Vagina (tissue), 2 donors: ENCODE data around the gene PTK6.

Experiments used
- POLR2A ChIP-seq, 2 donors: fragments of 450-650 bp; IDR thresholded peaks; one replicate each; pipeline ENCODE4 v1.6.1; 2017; ENCODE audit warnings: antibody characterized with exemption in 2 of 2, mild to moderate bottlenecking in 2 of 2, moderate library complexity in 2 of 2
- POLR2AphosphoS5 ChIP-seq, 2 donors: sonication (generic); formaldehyde crosslinking; IDR thresholded peaks; one replicate each; pipeline ENCODE4 v1.9.0; 2017; ENCODE audit warnings: antibody characterized with exemption in 2 of 2, mild to moderate bottlenecking in 2 of 2, low read depth in 1 of 2; ENCODE audit not compliant: insufficient read depth in 1 of 2
- TF ChIP-seq, protein P1 (sequence below), 3 experiments: fragments of 450-650 bp in 2 of 3; fragments of 200-600 bp in 1 of 3; sonication (generic) in 1 of 3; IDR thresholded peaks; one replicate each; pipeline ENCODE4 v1.5.1; 2017 to 2019; ENCODE audit warnings: antibody characterized with exemption in 3 of 3, mild to moderate bottlenecking in 2 of 3, moderate library complexity in 2 of 3

DNA sequence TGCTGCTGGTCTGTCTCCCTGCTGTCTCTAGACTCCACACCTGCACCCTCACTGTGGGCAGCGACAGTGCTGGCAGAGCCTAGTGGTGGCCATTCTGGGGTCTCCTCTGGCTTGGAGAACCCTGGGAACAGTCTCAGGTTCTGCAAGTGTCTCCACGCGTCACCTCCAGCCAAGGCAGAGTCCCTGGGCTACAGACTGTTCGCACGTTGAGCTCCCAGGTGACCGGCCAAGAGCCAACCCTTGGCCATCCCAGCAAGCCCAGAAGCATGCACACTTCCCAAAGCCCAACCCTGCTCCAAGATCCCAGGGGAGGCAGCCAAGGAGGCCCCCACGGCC is 43.1 kb downstream of the PTK6 start:
- TF ChIP-seq, protein P1, sequence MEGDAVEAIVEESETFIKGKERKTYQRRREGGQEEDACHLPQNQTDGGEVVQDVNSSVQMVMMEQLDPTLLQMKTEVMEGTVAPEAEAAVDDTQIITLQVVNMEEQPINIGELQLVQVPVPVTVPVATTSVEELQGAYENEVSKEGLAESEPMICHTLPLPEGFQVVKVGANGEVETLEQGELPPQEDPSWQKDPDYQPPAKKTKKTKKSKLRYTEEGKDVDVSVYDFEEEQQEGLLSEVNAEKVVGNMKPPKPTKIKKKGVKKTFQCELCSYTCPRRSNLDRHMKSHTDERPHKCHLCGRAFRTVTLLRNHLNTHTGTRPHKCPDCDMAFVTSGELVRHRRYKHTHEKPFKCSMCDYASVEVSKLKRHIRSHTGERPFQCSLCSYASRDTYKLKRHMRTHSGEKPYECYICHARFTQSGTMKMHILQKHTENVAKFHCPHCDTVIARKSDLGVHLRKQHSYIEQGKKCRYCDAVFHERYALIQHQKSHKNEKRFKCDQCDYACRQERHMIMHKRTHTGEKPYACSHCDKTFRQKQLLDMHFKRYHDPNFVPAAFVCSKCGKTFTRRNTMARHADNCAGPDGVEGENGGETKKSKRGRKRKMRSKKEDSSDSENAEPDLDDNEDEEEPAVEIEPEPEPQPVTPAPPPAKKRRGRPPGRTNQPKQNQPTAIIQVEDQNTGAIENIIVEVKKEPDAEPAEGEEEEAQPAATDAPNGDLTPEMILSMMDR (IDR thresholded peaks at IDR 0.05): no peak
- TF ChIP-seq POLR2A (IDR thresholded peaks at IDR 0.05): no peak
- TF ChIP-seq POLR2AphosphoS5 (IDR thresholded peaks at IDR 0.05; ENCODE audit: insufficient read depth in 1 of 2, low read depth in 1 of 2): no peak
